HUDEP-2 (cell line): Measurements from ENCODE around the gene ZNF70.
A peak's percentile ranks its signal among the peaks of the same experiment; 100 is the strongest.

Experiments
- DNase-seq, 76 experiments: peaks; one replicate each; lab custom pipeline; 2025; ENCODE audit not compliant: unreplicated experiment in 76 of 76; lab: John Stamatoyannopoulos, UW

The ZNF70 gene

DNA sequence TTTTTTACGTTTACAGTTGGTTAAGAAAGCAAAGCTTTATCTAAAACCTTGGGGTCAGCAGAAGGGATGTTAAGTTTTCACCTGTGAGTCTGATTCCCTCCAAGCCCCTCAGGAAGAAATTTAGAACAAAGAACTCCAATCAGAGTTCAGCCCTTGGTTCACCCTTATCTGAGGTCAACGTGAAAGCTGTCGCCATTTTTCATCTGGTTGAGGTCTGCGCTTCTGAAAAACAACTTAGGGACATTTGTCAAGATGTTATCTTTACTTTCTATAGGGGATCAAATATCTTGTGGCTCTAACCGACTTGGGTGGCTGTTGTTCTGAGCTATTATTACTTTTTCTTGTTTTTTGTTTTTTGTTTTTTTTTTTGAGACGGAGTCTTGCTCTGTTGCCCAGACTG is 30.1 kb downstream of the ZNF70 start:
- no peak for DNase-seq

DNA sequence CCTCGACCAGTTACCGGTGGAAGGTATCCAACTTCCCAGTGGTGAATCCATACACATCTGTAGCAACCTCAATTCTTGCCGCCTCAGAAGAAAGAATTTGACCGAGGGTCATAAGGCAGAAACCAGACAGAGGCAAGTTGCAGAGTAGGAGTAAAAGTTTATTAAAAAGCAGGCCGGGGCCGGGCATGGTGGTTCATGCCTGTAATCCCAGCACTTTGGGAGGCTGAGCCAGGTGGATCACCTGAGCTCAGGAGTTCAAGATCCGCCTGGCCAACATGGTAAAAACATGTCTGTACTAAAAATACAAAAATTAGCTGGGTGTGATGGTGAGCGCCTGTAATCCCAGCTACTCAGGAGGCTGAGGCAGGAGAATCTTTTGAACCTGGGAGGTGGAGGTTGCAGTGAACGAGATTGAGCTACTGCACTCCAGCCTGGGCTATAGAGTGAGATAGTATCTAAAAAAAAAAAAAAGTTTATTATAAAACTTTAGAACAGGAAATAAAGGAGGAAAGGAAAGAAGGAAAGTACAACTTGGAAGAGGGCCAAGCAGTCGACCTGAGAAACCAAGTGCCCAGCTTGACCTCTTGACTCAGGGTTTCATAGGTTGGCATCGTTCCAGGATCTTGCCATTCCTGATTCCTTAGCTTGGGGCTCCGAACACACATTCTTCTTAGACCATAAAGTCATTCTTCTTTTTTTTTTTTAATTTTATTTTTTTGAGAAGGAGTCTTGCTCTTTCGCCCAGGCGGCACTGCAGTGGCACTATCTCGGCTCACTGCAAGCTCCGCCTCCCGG is 32.3 kb downstream of the ZNF70 start:
- DNase-seq, result no peak

DNA sequence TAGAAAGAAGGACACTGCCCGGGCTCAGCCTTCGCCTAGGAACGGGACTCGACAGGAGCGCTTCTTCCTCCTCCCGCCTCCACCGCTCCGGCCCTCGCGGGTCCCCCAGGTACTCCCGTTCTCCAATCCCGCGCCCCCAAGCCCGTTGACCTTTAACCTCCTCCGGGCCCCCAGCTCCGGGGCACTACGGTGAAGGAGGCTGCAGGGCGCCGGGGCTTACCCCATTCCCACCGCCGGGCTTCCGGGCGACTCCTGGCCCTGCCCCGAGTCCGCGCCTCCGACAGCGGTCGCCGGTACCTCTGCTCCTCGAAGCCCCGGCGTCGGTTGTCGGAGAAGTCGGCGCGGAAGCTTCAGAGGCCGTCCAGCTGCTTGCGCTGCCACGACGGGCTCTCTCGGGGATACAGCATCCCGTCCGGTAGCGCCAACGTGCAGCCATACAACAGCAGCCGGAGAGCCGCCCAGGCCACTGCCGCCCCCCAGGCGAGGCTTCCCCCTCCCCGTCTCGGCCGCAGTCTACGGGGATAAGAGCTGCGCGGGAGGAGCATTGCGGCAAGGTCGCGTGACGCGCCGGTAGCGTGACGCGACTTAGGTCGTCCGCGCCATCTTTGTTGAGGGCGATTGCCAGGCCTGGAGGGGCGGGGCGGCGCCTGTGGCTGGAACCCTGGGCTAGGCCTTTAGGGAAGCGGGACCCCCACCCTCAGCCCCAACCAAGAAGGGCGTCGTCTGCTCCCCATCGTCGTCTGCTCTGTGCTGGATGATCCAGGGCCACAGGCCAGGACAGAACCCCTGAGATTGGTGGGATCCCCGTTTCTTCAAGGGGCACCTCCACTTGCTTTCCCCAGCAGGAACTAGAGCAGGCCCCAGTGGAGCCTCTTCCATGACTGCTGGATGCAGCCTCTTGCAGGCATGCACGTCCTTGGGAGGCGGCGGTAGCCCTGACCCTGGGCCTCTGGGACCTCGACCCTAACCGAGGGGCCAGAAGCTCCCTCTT is 33.8 kb downstream of the ZNF70 start:
- peak in 71 of 76 experiments; percentile 10 to 82 (median 67) for DNase-seq

DNA sequence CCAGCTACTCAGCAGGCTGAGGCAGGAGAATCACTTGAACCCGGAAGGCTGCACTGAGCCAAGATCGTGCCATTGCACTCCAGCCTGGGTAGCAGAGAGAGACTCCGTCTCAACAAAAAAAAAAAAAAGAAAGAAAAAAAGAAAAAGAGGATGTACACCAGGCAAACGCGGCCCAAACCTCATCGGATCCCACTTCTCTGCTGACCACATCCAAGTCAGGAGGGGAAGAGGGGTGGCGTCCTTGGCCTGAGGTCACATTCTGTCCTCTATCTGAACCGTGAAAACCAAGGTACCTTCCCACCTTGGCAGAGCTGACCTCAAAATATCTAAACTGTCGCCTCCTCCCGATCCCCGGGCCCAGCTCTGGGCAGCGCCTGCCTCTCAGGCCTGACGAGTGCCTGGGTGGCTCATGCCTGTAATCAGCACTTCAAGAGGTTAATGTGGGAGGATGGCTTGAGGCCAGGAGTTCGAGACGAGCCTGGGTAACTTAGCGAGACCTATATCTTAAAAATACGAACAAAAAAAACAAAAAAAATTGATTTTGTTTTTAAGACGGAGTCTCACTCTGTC is 35.0 kb downstream of the ZNF70 start:
- DNase-seq, result peak in 54 of 76 experiments; percentile 4 to 60 (median 24)

DNA sequence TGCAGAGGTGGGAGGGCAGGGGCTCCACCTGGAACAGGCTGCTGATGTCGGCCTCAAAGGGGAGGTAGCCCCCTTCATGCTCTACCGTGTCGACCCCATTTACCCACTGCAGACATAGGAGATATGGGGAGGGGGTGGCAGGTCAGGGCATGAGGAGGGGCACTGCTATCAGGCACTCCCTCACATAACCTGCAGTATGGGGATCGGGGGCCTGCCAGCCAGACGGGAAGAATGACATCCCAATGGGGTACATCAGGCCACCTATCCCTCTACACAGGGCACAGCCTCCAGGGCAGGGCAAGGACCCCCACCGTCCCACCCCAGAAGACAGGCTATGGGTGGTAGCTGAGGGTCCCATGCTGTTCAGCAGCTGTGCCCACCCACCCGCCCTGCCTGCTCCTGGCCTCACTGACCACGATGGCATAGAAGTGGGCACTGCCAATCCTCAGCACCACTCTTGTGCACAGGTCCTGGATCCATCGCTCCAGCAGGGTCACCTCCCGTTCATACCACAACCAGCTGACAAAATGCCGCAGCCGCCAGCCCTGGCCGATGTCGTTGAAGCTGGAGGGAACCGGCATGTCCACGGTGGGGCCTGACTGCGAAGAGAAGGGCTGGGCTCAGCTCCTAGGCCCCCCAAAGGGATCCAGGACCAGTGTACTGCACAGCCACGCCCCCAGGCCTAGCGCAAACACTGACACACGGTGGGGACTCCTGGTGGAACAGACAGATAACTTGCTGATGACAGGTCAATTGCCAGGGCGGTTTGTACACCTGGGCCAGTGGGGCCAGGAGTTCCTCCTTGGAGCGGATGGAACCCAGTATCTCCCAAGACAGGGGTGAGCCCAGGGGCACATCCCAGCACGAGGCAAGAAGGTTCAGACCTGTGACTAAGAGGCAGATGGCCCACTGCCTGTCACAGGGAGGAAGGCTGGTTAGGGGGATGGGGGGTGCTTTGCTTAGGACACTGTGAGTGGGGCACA is 36.0 kb downstream of the ZNF70 start:
- DNase-seq, result peak in 4 of 76 experiments; percentile 2 to 5 (median 4)

DNA sequence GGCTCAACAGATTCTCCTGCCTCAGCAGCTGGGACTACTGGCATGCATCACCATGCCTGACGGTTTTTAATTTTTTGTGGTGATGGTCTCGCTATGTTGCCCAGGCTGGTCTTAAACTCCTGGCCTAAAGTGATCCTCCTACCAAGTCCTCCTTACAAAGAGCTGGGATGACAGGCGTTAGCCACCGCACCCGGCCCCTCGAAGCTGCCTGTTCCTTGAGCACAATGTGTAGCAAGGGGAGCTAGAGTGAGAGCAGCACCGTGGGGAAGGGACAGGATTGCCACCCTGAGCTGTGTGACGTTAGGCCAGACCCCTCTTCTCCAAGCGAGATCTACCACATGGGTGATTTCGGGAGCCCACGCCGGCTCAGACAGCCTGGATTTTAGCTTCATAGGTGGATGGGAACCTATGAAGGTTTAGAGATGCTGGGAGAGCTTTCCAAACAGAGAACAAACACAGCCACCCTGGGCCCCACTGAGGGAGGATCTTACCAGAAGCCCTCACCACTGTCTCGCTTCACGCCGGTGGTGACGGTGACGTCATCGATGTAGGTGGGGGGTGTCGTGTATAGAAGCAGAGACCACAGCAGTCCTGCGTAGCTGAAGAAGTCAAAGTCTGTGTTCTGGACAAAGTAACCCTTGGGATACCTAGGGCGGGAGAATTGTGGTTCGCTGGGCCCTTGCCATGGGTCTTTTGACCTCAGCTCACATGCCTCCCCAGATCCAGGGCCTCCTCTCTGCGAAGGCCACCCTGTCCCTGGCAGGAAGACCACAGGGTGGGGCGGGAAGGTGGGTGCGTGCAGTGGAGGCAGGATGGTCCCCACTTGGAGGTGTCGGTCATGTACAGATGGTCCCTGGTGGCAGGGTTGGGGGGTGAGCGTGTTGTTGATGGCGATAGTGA is 37.0 kb downstream of the ZNF70 start:
- no peak for DNase-seq

DNA sequence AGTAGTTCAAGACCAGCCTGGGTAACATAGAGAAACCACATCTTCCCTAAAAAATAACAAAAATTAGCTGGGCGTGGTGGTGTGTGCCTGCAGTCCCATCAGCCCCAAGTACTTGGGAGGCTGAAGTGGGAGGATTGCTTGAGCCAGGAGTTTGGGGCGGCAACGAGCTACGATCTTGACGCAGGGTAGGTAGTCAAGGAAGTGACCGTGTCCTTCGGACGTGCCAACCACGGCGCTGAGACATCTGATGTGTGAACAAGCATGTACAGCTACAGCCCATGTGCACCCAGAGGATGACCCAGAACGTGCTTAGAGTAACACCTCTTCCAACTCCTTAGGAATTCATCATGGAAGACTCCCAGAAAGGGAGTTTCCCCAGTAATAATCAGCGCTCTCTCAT is 38.7 kb downstream of the ZNF70 start:
- no peak for DNase-seq

DNA sequence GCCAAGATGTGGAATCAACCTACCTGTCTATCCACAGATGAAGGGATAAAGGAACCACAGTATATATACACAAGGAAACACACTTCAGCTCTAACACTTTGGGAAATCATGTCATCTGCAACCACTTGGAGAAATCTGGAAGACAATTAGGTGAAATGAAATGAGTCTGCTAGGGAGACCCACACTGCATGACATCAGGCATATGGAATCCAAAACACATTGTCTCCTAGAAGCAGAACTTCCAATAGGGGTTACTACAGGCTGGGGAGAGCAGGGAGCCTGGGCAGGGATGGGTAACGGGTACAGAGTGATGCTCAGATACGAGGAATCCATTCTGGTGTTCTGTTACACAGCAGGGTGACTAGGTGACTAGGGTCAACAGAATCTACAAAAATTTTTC is 41.8 kb downstream of the ZNF70 start:
- DNase-seq, result no peak

DNA sequence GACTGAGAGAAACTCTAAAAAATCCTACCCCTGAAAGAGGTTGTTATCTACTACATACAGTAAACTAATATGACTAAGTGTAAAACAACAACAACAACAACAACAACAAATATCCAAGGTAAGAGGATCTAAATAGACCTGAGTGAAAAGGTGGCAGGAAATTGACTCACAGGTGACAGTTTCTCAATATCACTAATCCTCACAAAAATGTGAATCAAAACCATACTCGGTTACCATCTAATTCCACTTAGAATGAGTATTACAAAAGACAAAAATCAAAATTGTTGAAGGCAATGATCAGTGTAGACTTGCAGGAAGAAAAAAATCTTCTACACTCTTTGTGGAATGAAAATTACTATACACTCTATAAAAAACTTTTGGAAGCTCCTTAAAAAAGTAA is 42.6 kb downstream of the ZNF70 start:
- DNase-seq, result no peak

DNA sequence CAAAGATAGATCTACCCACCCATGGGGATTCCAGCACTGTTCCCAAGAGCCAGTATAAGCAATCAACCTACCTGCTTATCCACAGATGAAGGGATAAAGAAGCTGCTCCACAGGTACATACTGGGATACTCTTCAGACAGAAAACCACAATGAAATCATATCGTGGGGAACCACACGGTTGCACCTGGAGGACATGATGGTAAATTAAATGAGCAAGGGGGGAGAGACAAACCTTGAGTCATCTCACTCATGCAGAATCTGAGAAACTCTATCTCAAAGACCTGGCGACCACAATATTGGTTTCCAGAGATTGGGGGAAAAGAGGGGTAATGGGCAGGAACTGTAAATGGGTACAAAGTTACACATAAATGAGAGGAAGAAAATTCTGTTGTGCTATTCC is 45.6 kb downstream of the ZNF70 start:
- no peak for DNase-seq

DNA sequence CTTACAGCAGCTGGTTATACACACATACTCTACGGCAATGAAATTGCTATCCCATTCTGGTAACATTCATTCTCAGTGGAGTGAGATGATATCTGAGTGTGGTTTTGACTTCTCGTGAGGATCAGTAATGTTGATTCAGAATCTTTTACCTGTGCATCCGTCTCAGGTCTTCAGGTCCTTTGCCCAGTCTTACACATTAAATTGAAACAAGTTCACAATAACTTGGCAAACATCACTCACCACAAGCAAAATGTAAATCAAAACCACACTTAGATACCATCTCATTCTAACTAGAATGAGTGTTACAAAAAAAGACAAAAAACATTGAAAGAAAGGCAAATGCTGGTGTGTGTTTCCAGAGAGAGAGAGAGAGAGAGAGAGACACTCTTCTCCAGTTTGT is 46.1 kb downstream of the ZNF70 start:
- DNase-seq, result no peak

DNA sequence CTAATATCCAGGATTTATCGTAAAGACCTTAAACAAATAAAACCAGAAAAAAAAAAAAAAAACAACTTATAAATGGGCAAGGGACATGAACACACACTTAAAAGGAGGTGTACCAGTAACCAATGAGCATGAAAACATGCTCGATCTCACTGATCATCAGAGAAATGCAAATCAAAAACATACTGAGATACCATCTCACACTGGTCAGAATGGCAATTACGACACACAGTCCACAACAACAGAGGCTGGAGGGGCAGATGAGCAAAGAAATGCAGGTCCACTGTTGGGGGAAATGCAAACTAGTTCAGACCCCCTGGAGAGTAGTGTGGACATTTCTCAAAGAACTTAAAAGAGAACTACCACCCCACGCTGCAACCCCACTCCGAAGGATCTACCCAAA is 46.9 kb downstream of the ZNF70 start:
- no peak for DNase-seq

DNA sequence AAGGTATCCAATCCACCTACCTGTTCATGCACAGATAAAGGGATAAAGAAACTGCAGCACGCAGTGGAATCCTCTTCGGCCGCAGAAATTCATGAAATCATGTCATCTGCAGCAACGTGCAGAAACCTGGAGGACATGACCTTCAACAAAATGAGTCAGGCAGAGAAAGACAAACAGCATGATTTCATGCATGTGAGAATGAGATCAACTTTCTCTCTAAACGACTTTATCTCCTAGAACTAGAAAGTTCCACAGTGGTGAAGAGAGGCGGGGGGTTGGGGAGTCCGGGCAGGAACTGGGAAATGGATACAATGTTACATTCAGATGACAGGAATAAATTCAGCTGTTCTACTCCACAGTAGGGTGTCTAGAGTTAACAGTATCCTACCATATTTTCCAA is 50.2 kb downstream of the ZNF70 start:
- DNase-seq, result no peak

DNA sequence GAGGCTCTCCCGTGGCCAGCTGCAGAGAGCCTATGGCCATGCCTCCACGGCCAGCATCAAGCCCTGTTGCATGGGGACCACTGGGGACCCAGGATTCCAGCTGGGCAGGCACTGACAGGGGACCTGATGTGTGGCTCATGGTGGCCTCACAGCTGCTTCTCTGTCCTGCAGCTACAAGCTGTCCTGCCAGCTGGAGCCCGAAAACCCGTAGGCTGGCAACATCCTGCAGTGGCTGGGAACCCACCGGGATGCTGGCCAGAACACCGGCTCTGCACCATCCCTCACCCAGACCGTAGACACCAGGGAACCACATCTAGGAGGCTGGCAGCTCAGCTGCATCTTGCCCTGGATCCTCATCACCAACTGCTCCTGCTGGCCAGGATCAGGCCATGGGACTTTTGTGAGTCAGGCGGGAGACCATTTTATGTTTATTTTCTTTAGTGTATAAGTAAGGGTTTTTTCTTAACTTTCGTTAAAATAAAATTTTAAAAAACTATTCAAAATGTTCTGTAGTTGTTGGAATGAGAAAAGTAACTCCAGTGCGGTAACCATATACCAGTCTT is 52.2 kb downstream of the ZNF70 start:
- DNase-seq, result no peak

DNA sequence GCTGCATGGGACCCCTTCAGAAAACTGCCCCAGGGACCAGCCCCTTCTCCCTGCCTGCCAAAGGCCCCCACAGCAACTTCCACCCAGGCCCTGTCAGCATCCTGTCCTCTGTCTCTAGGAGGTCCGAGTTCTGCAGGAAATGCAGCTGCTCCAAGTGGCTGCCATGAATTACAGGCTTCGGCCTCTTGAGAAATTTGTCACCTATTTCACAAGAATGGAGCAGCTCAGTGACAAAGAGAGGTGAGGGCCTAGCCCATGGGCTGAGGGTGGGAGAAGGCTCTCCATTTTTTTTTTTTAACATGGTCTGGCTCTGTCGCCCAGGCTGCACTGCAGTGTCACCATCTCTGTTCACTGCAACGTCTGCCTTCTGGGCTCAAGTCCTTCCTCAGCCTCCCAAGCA is 52.8 kb downstream of the ZNF70 start:
- DNase-seq, result no peak

DNA sequence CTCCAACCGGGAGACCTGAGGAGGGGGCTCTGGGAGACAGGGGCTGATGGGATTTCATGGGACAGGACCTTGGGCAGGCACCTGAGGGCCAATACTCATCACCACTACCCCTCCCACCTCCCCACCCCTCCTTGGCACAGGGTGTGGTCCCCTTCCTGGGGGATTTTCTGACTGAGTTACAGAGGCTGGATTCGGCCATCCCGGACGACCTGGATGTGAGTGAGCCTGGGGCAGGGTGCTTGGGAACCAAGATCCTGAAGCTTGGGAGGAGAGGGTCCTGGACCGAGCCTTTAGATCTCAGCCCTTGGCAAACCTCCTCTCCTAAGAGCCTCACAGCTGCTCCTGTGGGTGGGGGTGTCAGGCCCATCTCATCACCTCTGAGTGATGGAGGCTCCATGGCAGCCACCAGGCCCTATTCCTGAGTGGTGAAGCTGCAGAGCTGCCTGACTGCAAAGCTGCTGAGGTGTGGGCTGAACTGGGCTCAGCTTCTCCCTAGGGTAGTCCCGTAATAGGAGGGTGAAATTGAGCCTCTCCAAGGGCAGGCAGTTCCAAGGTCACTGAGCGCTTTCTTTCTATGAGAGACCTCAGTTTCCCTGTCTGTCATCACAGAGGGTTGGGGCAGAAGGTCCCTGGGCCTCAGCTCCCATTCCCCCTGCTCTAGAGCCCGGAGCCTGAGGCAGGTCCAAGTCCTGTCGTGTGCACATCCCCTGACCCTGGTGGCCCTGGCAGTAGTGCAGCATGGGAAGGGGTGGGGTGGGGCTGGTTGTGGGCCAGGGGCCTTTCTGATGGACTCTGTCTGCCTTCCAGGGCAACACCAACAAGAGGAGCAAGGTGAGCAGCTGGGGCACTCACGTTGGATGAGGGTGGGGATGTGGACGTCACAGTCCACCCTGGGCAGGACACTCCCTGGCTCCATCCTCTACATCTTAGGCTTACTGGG is 53.6 kb downstream of the ZNF70 start:
- no peak for DNase-seq

DNA sequence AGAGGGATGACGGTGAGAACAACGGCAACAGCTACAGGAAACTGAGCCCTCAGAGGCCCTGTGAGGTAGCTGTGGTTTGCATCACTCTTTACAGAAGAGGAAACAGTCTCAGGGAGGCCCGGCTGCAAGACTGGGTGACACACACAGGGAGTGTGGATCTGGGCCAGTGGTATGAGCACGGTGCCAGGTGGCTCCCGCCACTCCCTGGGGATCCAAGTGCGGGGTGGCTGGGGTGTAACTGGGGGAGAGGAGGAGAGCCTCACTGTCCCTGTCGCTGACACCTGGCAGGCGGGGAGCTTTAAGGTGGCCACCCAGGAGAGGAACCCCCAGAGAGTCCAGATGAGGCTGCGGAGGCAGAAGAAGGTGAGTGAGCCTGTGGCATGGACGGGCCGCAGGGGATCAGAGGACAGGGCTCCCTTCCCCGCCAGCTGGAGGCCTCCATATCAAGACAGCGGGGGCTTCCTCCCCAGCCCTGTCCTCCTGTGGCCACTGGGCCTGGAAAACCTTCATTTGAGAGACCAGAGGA is 54.5 kb downstream of the ZNF70 start:
- no peak for DNase-seq
